ENCODE results near the gene SLC25A28. TPM values are rescaled to one million over a fixed set of nuclear protein-coding genes. Genes with fewer than 3 reads are reported as not detected.
"Not testable (repeated sequence)": the region's sequence is repeated elsewhere in the genome, so short reads cannot be mapped to it uniquely, and the experiment has no call there.

The SLC25A28 gene
- total and polyA plus RNA-seq, 2 experiments from 2014 or later = 12.4 to 15.5 TPM

- TF ChIP-seq ZNF462 (CRISPR knock-in tag; IDR thresholded peaks at IDR 0.05) = no peak
- TF ChIP-seq NANOG (IDR thresholded peaks at IDR 0.05; ENCODE audit: borderline replicate concordance) = no peak
- no peak for TF ChIP-seq CREB1 (CRISPR knock-in tag; IDR thresholded peaks at IDR 0.05; ENCODE audit: low read depth)
- no peak for TF ChIP-seq CTCF (conservative IDR thresholded peaks at IDR 0.05; ENCODE audit: low read depth in 2 of 2)
- no peak for TF ChIP-seq ETS1 (IDR thresholded peaks at IDR 0.05)
Observed at GRCh38 chr10:99598781-99599509, 21.3 kb downstream of the SLC25A28 start (continued).

- Mint-ChIP-seq H3K27ac (no peak overlapping the region), H3K36me3 (ENCODE audit: low read depth) (no peaks in the 10 kb centered on the region; the same call in 2 of the 3 replicates), H3K27me3 (ENCODE audit: insufficient read depth, low read depth, poor library complexity) (peaks cover 7% of the 10 kb centered on the region), H3K4me1 (peaks cover 18% of the 10 kb centered on the region), H3K4me3 (no peak overlapping the region), H3K9me3 (no peaks in the 10 kb centered on the region)
- no peak overlapping the region for H3K27ac ChIP-seq (ENCODE audit: low read depth)
- H3K9me2 ChIP-seq (ENCODE audit: insufficient read depth) = no peaks in the 10 kb centered on the region
- H4K20me1 ChIP-seq (replicated peaks; ENCODE audit: insufficient read depth) = no peaks in the 10 kb centered on the region
- H3K4me1 ChIP-seq (ENCODE audit: insufficient read depth) = no peaks in the 10 kb centered on the region
- H3K27me3 ChIP-seq (ENCODE audit: insufficient read depth) = no peaks in the 10 kb centered on the region
- H3K36me3 ChIP-seq (ENCODE audit: insufficient read depth) = no peaks in the 10 kb centered on the region
- no peaks in the 10 kb centered on the region for H3K79me2 ChIP-seq (replicated peaks; ENCODE audit: insufficient read depth)
- TF ChIP-seq ZNF114 (CRISPR knock-in tag; IDR thresholded peaks at IDR 0.05) (no peak), EZH2 (IDR thresholded peaks at IDR 0.05; ENCODE audit: low read depth, unreplicated experiment) (no peak)
- H3F3A ChIP-seq (replicated peaks; ENCODE audit: low read depth) = no peaks in the 10 kb centered on the region
- no peak overlapping the region for H3K4me2 ChIP-seq
- no peak overlapping the region for H3K4me3 ChIP-seq
- no peak overlapping the region for H2AFZ ChIP-seq
- DNase-seq (ENCODE audit: low spot score) (no peak), ATAC-seq (no peak)
Observed at GRCh38 chr10:99598011-99598410, 22.2 kb downstream of the SLC25A28 start.

- not testable (repeated sequence) for H3K4me3 ChIP-seq; ATAC-seq; H3K4me3 Mint-ChIP-seq; H3K4me2 ChIP-seq; H3F3A ChIP-seq (replicated peaks; ENCODE audit: low read depth); H3K27me3 ChIP-seq (ENCODE audit: insufficient read depth); H2AFZ ChIP-seq; H3K36me3 Mint-ChIP-seq (ENCODE audit: low read depth); H3K4me1 ChIP-seq (ENCODE audit: insufficient read depth); H3K79me2 ChIP-seq (replicated peaks; ENCODE audit: insufficient read depth); H3K36me3 ChIP-seq (ENCODE audit: insufficient read depth); H4K20me1 ChIP-seq (replicated peaks; ENCODE audit: insufficient read depth); H3K27me3 Mint-ChIP-seq (ENCODE audit: insufficient read depth, low read depth, poor library complexity); DNase-seq (ENCODE audit: low spot score); H3K9me2 ChIP-seq (ENCODE audit: insufficient read depth); H3K9me3 Mint-ChIP-seq; H3K27ac ChIP-seq (ENCODE audit: low read depth); H3K27ac Mint-ChIP-seq
- peaks cover 18% of the 10 kb centered on the region for H3K4me1 Mint-ChIP-seq
Observed at GRCh38 chr10:99596708-99597107, 23.5 kb downstream of the SLC25A28 start.
